ENCODE data around the gene PHTF1. TPM values are rescaled to one million over a fixed set of nuclear protein-coding genes. Genes with fewer than 3 reads are reported as not detected.

The PHTF1 gene
- polyA plus RNA-seq, 1 donor (not counting 4 experiments of a cell fraction or from before 2014, with no cell fraction given), result 6.8 TPM

GRCh38 chr1:113657556-113658063, 101.7 kb downstream of the PHTF1 start:
- Histone ChIP-seq H3K9ac (ENCODE audit: control insufficient read depth, extremely low read depth, insufficient read depth, low read length) (no peak overlapping the region), H4K20me1 (ENCODE audit: control insufficient read depth, extremely low read depth, insufficient read depth, low read length) (no peaks in the 10 kb centered on the region), H3K4me3 (ENCODE audit: control insufficient read depth in 2 of 3, extremely low read depth in 1 of 3, insufficient read depth in 2 of 3, low read depth in 1 of 3, low read length in 3 of 3) (no peak overlapping the region), H3K79me2 (ENCODE audit: control insufficient read depth, insufficient read depth, low read length) (no peaks in the 10 kb centered on the region), H3K27me3 (ENCODE audit: control insufficient read depth, extremely low read depth, insufficient read depth, low read length) (no peaks in the 10 kb centered on the region), H3K4me1 (ENCODE audit: control insufficient read depth, extremely low read depth, insufficient read depth, low read length) (peaks cover 11% of the 10 kb centered on the region), H3K4me2 (ENCODE audit: control insufficient read depth, extremely low read depth, insufficient read depth, low read depth, low read length) (no peak overlapping the region), H3K9me1 (ENCODE audit: control insufficient read depth, extremely low read depth, insufficient read depth, low read length) (no peaks in the 10 kb centered on the region), H3K27ac (ENCODE audit: control insufficient read depth, insufficient read depth, low read length) (no peak overlapping the region), H3K9me3 (ENCODE audit: control insufficient read depth, low read depth, low read length) (no peaks in the 10 kb centered on the region), H2AFZ (ENCODE audit: control insufficient read depth, low read length) (no peak overlapping the region), H3K36me3 (ENCODE audit: control insufficient read depth in 2 of 2, extremely low read depth in 1 of 2, insufficient read depth in 2 of 2, low read length in 2 of 2) (no peaks in the 10 kb centered on the region)
- TF ChIP-seq, protein P1, sequence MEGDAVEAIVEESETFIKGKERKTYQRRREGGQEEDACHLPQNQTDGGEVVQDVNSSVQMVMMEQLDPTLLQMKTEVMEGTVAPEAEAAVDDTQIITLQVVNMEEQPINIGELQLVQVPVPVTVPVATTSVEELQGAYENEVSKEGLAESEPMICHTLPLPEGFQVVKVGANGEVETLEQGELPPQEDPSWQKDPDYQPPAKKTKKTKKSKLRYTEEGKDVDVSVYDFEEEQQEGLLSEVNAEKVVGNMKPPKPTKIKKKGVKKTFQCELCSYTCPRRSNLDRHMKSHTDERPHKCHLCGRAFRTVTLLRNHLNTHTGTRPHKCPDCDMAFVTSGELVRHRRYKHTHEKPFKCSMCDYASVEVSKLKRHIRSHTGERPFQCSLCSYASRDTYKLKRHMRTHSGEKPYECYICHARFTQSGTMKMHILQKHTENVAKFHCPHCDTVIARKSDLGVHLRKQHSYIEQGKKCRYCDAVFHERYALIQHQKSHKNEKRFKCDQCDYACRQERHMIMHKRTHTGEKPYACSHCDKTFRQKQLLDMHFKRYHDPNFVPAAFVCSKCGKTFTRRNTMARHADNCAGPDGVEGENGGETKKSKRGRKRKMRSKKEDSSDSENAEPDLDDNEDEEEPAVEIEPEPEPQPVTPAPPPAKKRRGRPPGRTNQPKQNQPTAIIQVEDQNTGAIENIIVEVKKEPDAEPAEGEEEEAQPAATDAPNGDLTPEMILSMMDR (optimal IDR thresholded peaks at IDR 0.05 in 1 of 3, IDR thresholded peaks at IDR 0.05 in 1 of 3, conservative IDR thresholded peaks at IDR 0.05 in 1 of 3; ENCODE audit: extremely low read depth in 1 of 3, insufficient read depth in 2 of 3, low read length in 3 of 3), result no peak
- no peak for TF ChIP-seq EZH2 (IDR thresholded peaks at IDR 0.05; ENCODE audit: low read length)
- dilution Hi-C loops (cut with MboI; ENCODE audit: extremely low pct_ligation_motif_present, low sequenced_read_pairs), result no loop called here
- no peak for DNase-seq (ENCODE audit: low read depth, low spot score)
- FAIRE-seq, result no peak

DNA sequence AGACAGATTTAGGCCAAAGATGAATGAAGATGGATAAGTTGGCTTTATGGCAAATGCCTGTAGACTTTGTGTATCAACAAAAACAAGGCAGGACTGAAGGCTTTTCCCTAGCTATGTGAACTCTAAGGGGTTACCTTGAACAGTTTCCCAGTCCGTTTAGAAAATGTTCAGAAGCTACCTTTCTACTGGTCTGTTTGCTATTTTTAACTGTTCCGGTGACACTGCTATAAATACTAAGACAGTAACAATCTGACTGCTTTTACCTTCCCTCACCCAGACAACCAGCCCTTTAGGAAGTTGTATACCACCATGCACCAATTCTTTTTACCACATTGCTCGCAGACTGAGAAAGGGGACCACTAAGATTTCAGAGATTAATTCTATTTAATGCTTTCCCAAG, 102.2 kb downstream of the PHTF1 start:
- H3K4me2 ChIP-seq (ENCODE audit: control insufficient read depth, extremely low read depth, insufficient read depth, low read depth, low read length), result no peak overlapping the region
- no peak overlapping the region for H3K9ac ChIP-seq (ENCODE audit: control insufficient read depth, extremely low read depth, insufficient read depth, low read length)
- no peak overlapping the region for H3K4me3 ChIP-seq (ENCODE audit: control insufficient read depth in 2 of 3, extremely low read depth in 1 of 3, insufficient read depth in 2 of 3, low read depth in 1 of 3, low read length in 3 of 3)
- no peak for TF ChIP-seq EZH2 (IDR thresholded peaks at IDR 0.05; ENCODE audit: low read length)
- TF ChIP-seq, protein P1 (optimal IDR thresholded peaks at IDR 0.05 in 1 of 3, IDR thresholded peaks at IDR 0.05 in 1 of 3, conservative IDR thresholded peaks at IDR 0.05 in 1 of 3; ENCODE audit: extremely low read depth in 1 of 3, insufficient read depth in 2 of 3, low read length in 3 of 3), result no peak
- H4K20me1 ChIP-seq (ENCODE audit: control insufficient read depth, extremely low read depth, insufficient read depth, low read length), result no peaks in the 10 kb centered on the region
- no peak overlapping the region for H3K27ac ChIP-seq (ENCODE audit: control insufficient read depth, insufficient read depth, low read length)
- no peaks in the 10 kb centered on the region for H3K9me1 ChIP-seq (ENCODE audit: control insufficient read depth, extremely low read depth, insufficient read depth, low read length)
- no peak overlapping the region for H2AFZ ChIP-seq (ENCODE audit: control insufficient read depth, low read length)
- FAIRE-seq (peak; percentile 56), DNase-seq (ENCODE audit: low read depth, low spot score) (no peak)
- H3K9me3 ChIP-seq (ENCODE audit: control insufficient read depth, low read depth, low read length), result no peaks in the 10 kb centered on the region
- H3K4me1 ChIP-seq (ENCODE audit: control insufficient read depth, extremely low read depth, insufficient read depth, low read length), result peaks cover 15% of the 10 kb centered on the region
- H3K79me2 ChIP-seq (ENCODE audit: control insufficient read depth, insufficient read depth, low read length), result no peaks in the 10 kb centered on the region
- H3K36me3 ChIP-seq (ENCODE audit: control insufficient read depth in 2 of 2, extremely low read depth in 1 of 2, insufficient read depth in 2 of 2, low read length in 2 of 2), result no peaks in the 10 kb centered on the region
- dilution Hi-C loops (cut with MboI; ENCODE audit: extremely low pct_ligation_motif_present, low sequenced_read_pairs), result no loop called here
- H3K27me3 ChIP-seq (ENCODE audit: control insufficient read depth, extremely low read depth, insufficient read depth, low read length), result no peaks in the 10 kb centered on the region

Measured in keratinocyte (primary cell).